ENCODE results near the gene FFAR3. TPM values are rescaled to one million over a fixed set of nuclear protein-coding genes. Genes with fewer than 3 reads are reported as not detected.

The FFAR3 gene
- total RNA-seq: not detected in 2 replicates
- polyA plus RNA-seq: not detected in 2 replicates
- polyA plus RNA-seq (2011; cell fraction: cytosol; rRNA removed): not detected in 2 replicates
- not detected in 2 replicates for polyA plus RNA-seq (2011; cell fraction: nucleus; rRNA removed)
- polyA plus RNA-seq (2012): not detected in 2 replicates
- polyA minus RNA-seq: not detected in 2 replicates
- polyA minus RNA-seq (2011; cell fraction: cytosol; rRNA and poly(A)+ RNA removed): not detected
- not detected in 2 replicates for polyA minus RNA-seq (2011; cell fraction: nucleus; rRNA and poly(A)+ RNA removed)
- Bru-seq, nascent RNA: not detected
- not detected for BruChase-seq, experiment 1, labeled RNA remaining after a 6-hour chase
- BruChase-seq, experiment 2, labeled RNA remaining after a 2-hour chase: not detected
- long read RNA-seq: 0 reads

DNA sequence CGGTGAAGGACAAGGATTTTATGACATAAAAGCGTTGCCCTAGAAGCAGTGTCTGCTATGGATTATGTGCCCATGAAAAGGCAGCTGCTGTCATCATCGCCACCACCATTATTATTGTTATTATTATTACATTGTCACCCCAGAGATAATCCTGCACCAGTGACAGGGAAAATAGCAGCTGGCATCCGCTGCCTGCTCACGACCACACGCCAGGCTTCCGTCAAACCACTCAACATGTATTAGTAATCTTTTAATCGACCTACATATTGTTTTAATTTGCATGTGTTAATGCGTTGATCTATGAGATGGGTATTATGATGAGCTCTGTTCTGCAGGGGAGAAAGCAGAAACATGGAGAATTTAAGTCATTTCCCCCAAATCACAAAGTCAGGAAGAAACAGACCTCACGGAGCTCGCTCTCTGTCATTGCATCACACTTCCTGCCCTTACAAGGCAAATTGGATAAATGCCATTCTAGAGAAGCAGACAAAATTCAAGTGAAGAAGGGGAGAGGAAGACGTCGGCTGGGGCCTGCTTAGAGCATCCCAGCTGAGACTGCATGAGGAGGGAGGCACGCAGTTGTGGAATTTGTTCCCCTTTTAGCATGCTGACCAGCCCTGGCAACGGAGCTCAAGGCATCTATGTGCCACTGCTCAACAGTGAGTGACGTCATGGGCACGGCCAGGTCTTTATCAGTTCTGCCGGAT lies at the start of gene FFAR3:
FFAR3 (plus strand) TSS at position 594 of the 707 bp plus-strand sequence. CDS start 431 bp downstream, outside the sequence.
- BruUV-seq (replicated peaks): no TSS peak
- CTCF ChIA-PET: interaction anchor here (6.9 kb wide), 1 partner anchor 137 kb away, joined by 118 read pairs; no protein-coding TSS in a partner anchor

More for the DNA sequence above, at the start of gene FFAR3:
- Histone ChIP-seq H3K27me3 (ENCODE audit: control insufficient read depth in 2 of 2, insufficient read depth in 2 of 2, low read length in 2 of 2) (no peaks in the 10 kb centered on the region), H3K4me3 (replicated peaks in 1 of 3; ENCODE audit: insufficient read depth in 1 of 3, low read depth in 1 of 3, low read length in 3 of 3) (no peak within 1 kb of the TSS), H3K79me2 (ENCODE audit: control insufficient read depth, insufficient read depth, low read length) (no peaks in the 10 kb centered on the region), H3K9me3 (replicated peaks; ENCODE audit: control insufficient read depth, insufficient read depth, low read length) (no peaks in the 10 kb centered on the region), H3K9ac (replicated peaks; ENCODE audit: extremely low read depth, insufficient read depth, low read length) (no peak within 1 kb of the TSS), H4K20me1 (replicated peaks; ENCODE audit: control insufficient read depth, extremely low read depth, insufficient read depth, low read length) (no peaks in the 10 kb centered on the region), H3K9me1 (replicated peaks; ENCODE audit: control insufficient read depth, extremely low read depth, insufficient read depth, low read length) (no peaks in the 10 kb centered on the region), H3K4me1 (ENCODE audit: control insufficient read depth, extremely low read depth, insufficient read depth, low read length) (no peaks in the 10 kb centered on the region), H2AFZ (ENCODE audit: low read depth, low read length) (no peak within 1 kb of the TSS), H3K27ac (ENCODE audit: insufficient read depth, low read depth, low read length) (no peak within 1 kb of the TSS), H3K4me2 (ENCODE audit: insufficient read depth, low read length) (no peak within 1 kb of the TSS), H3K36me3 (ENCODE audit: control insufficient read depth in 2 of 2, extremely low read depth in 1 of 2, insufficient read depth in 2 of 2, low read length in 2 of 2) (no peaks in the 10 kb centered on the region)
- POLR2A ChIA-PET: interaction anchor here (0.6 kb wide), 1 partner anchor 13 kb away, joined by 5 read pairs; no protein-coding TSS in a partner anchor
- intact Hi-C loops (cut with micrococcal nuclease): no loop called here
- FAIRE-seq (no peak), DNase-seq (ENCODE audit: low read depth, low spot score) (no peak)
- dilution Hi-C loops (cut with MboI; ENCODE audit: extremely low pct_ligation_motif_present, low sequenced_read_pairs): no loop called here
- TF ChIP-seq, protein P1, sequence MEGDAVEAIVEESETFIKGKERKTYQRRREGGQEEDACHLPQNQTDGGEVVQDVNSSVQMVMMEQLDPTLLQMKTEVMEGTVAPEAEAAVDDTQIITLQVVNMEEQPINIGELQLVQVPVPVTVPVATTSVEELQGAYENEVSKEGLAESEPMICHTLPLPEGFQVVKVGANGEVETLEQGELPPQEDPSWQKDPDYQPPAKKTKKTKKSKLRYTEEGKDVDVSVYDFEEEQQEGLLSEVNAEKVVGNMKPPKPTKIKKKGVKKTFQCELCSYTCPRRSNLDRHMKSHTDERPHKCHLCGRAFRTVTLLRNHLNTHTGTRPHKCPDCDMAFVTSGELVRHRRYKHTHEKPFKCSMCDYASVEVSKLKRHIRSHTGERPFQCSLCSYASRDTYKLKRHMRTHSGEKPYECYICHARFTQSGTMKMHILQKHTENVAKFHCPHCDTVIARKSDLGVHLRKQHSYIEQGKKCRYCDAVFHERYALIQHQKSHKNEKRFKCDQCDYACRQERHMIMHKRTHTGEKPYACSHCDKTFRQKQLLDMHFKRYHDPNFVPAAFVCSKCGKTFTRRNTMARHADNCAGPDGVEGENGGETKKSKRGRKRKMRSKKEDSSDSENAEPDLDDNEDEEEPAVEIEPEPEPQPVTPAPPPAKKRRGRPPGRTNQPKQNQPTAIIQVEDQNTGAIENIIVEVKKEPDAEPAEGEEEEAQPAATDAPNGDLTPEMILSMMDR (IDR thresholded peaks at IDR 0.05; ENCODE audit: extremely low read depth in 1 of 2, insufficient read depth in 1 of 2, low read depth in 1 of 2, low read length in 2 of 2): no peak
- TF ChIP-seq JUN (IDR thresholded peaks at IDR 0.05; ENCODE audit: borderline replicate concordance, insufficient read depth, insufficient read length, low read depth): no peak
- TF ChIP-seq MYC (IDR thresholded peaks at IDR 0.05; ENCODE audit: low read depth, low read length): no peak
- TF ChIP-seq MAX (IDR thresholded peaks at IDR 0.05; ENCODE audit: insufficient read depth, insufficient read length): no peak
- TF ChIP-seq POLR2A (IDR thresholded peaks at IDR 0.05; ENCODE audit: low read depth, low read length): no peak

Data from endothelial cell of umbilical vein (primary cell).